ENCODE data around the gene HOXC13.

GRCh38 chr12:53944209-53944608 lies 5.6 kb downstream of the HOXC13 start:
- TF ChIP-seq CTCF (IDR thresholded peaks at IDR 0.05) (no peak), POLR2AphosphoS5 (IDR thresholded peaks at IDR 0.05) (no peak)

Measured in prostate gland (tissue), 2 donors.